GM19023 (cell line): ENCODE results near the gene HSPH1.

Experiments
- ATAC-seq: cut with Tn5 transposase; IDR thresholded peaks from one replicate; pipeline ENCODE4 v1.9.1; 2021; ENCODE audit warnings: mild to moderate bottlenecking, moderate library complexity; ENCODE audit not compliant: unreplicated experiment

The HSPH1 gene

DNA sequence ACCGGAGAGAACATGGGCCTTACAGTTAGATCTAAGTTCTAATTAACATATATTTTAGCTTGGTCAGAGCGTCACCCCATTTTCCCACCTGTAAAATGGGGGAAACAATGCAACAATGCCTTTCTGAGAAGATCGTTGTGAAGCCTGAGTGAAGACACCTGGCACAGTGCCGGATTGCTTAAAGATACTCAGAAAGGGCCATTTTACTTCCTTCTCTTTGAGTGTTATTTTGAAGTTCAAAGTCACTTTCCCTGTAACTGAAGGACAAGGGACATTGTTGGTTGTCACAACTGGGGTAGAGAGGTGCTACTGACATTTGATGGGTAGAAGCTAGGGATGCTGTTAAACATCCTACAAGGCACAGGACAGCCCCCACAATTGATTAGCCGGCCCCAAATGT lies 28.1 kb downstream of the HSPH1 start:
- ATAC-seq: no peak

GRCh38 chr13:31131470-31131961 lies 30.2 kb downstream of the HSPH1 start:
- ATAC-seq: no peak

- no peak for ATAC-seq
Observed at GRCh38 chr13:31129419-31129818, 32.3 kb downstream of the HSPH1 start.

- no peak for ATAC-seq
Observed at GRCh38 chr13:31124204-31124603, 37.5 kb downstream of the HSPH1 start.

- no peak for ATAC-seq
Observed at GRCh38 chr13:31122544-31123260, 39.0 kb downstream of the HSPH1 start.

GRCh38 chr13:31122143-31122542 lies 39.6 kb downstream of the HSPH1 start:
- no peak for ATAC-seq

DNA sequence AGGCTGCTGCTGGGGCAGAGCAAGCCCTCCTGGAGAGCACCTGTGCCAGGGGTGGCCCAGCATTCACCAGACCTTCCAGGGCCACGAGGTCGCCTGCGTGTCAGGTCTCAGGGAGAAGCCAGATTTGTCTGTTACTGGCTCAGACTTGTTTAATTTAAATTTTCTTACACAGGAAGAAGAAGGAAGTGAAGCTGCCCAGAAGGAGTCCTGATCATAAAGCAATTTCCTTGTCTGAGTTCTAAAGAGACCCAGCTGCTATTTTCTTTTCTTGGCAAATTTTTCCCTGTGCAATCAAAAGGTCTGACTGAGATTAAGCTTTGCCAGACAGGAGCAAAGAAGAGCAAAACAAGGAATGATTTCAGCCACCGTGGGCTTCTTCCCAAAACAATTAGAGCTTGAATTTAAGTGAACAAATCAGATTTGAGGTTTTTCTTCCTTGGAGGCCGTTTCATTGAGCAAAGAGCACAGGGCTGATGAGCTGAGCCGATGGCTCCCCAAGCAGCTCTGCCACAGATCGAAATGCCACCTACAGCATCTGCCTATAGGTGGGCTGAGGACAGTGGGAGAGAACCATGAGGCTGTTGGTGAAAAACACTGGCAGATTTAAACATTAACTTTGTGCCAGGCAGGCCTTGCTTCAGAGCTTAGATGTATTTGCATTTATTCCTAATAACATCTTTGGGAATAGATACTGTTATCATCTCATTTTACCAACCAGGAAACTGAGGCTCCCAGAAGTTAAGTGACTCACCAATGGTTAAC lies 40.1 kb downstream of the HSPH1 start:
- no peak for ATAC-seq

DNA sequence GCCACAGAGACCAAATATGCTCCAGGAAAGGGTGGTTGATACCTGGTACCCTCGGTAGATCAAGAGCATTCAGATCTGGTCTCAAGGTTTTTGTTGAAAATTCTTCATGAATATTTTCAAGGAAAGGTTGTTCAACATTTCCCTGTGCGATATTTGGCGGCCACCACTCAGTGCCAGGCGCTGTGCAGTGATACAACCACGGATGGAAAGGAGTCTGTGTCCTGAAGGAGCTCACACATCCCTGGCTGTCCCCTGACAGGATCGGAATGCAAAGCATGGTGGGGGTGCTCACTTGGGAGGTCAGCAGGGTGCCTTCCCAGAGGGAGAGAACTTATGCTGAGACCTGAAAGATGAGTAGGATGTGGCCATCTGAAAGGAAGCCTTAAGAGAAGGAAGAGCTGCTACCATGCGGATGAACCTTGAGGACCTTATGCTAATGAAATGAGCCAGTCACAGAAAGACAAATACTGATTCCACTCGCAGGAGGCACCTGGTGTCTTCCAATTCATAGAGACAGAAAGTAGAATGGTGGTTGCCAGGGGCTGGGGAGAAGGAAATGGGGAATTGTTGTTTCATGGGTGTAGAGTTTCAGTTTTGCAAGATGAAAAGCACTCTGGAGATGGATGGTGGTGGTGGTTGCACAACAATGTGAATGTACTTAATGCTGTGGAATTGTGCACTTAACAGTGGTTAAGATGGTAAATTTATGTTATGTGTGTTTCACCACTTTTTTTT lies 41.6 kb downstream of the HSPH1 start:
- no peak for ATAC-seq

- no peak for ATAC-seq
Observed at GRCh38 chr13:31119526-31119925, 42.2 kb downstream of the HSPH1 start.

GRCh38 chr13:31116224-31116623 lies 45.5 kb downstream of the HSPH1 start:
- no peak for ATAC-seq

DNA sequence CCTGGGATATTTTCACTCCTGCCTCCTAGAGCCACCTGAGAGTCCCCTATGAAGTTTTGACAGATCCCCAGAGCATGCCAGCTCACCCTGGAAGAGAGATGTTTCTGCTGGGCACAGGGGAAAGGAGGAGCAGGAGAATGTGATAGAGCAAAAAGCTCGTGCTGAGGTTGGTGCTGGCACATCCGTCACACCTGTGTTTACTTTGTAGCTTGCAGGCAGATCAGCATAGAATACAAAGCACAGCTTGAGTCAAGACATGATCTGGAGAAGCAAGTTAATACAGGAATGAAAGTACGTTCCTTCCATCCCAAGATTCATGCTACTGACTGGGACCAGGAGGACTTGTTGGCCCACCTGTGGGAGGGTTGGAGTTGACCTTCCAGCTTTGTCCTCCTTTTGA lies 46.1 kb downstream of the HSPH1 start:
- no peak for ATAC-seq

- ATAC-seq: no peak
Observed at GRCh38 chr13:31114641-31115040, 47.1 kb downstream of the HSPH1 start.

DNA sequence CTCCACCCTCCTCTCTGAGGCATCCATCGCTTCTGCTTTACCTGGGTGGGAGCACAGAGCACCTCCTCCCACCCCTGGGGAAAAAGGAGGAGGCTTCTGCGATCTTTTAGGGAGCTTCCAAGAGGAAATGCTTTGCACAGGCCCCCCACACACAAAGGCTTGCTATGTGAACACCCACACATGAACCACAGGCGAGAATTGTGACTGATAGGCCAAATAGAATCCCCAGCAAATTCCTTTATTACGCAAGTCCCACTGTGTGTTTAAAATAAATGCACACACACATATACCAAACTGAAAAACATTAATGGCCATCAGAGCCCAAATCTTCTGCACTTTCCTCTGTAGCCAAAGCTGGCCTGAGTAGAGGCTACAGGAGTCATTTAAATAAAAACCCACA lies 50.6 kb downstream of the HSPH1 start:
- ATAC-seq: no peak

DNA sequence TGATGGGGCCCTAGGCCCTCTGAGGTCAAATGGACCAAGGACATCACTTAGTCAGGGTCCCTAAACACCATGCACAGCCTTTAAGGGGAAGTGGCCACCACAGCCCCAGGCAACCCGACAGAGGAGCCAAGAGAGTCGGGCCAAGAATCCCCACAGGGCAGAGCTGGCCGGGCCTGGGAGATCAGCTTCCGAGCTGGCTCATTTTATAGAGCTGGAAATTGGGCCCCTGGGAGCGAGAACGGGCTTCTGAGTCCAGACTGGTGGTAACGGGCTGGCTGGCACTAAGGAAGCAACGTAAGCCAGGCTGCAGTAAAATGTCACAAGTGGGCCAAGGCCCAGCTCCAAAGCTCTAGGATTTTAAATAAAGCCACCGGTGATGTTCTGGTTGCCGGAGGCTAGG lies 51.1 kb downstream of the HSPH1 start:
- ATAC-seq: no peak

GRCh38 chr13:31110169-31110568 lies 51.5 kb downstream of the HSPH1 start:
- ATAC-seq: no peak

DNA sequence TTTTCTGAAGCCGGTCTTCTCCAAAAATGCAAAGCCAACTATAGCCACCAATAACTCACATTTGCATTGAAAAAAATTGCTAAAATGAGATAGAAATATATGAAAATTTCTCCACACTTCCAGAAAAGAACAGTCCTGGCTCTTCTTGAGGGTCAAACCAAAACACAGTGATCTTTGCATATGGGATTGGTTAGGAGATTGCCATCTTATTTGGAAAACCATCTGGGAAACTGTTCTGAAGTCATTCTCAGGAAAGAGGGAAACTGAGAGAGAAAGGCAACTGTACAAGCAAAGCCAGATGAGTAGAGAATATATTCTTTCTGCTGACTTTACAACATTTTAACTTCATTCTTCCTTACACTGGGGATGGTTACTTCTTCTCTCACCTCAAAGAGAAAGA lies 54.6 kb downstream of the HSPH1 start:
- ATAC-seq: no peak

DNA sequence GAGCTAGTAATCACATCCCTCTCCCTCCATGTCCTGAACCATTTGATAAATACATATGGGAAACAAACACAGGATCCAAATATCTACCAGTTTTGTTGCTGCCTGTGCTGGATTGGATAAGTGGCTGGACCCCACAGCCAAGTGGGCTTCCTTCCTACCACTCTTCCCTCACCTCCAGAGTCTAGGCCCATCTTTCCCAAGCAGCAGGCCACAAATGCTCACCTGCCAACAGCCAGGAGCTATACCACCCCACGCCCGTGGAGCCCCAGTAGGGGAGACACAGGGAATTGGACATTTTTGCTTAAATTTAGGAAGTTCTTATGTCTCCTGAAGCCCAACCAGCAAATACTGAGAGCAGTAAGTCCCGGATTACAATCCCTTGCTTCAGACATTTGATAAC lies 55.8 kb downstream of the HSPH1 start:
- ATAC-seq: no peak

- ATAC-seq: no peak
Observed at GRCh38 chr13:31105020-31105795, 56.5 kb downstream of the HSPH1 start.

- ATAC-seq: no peak
Observed at GRCh38 chr13:31102905-31103304, 58.8 kb downstream of the HSPH1 start.

- ATAC-seq: no peak
Observed at GRCh38 chr13:31101472-31102170, 60.1 kb downstream of the HSPH1 start.
